NCI-H446 (cell line): ENCODE results near the gene SERPINE1.
"Not testable (repeated sequence)": the region's sequence is repeated elsewhere in the genome, so short reads cannot be mapped to it uniquely, and the experiment has no call there.

Experiments used
- DNase-seq, 2 experiments: peaks; one replicate each; lab custom pipeline; 2025; lab: John Stamatoyannopoulos, UW

SERPINE1 gene

DNA sequence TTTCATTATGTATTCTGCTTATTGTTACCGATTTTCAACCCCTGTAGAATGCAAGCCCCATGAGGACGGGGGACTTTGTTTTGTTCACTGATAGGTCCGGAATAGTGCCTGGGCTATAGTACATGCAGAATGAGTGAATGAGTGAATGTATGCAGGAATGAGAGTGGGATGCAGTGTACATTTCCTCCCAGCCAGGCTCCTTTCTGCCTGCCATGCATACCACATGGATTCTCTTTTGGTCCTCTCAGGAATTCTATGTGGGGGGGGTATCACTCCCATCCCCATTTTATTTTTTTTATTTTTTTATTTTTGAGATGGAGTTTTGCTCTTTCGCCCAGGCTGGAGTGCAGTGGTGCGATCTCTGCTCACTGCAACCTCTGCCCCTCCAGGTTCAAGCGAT, 24.9 kb upstream of the SERPINE1 start:
- DNase-seq, result no peak

DNA sequence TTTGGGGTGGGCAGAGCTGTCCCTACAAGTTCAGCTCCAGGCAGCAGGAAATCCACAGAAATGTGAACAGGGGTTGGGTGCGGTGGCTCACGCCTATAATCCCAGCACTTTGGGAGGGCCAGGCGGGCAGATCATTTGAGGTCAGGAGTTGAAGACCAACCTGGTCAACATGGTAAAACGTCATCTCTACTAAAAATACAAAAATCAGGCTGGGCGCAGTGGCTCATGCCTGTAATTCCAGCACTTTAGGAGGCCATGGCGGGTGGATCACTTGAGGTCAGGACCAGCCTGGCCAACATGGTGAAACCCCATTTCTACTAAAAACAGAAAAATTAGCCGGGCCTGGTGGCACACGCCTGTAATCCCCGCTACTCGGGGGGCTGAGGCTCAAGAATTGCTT, 23.2 kb upstream of the SERPINE1 start:
- not testable (repeated sequence) for DNase-seq

DNA sequence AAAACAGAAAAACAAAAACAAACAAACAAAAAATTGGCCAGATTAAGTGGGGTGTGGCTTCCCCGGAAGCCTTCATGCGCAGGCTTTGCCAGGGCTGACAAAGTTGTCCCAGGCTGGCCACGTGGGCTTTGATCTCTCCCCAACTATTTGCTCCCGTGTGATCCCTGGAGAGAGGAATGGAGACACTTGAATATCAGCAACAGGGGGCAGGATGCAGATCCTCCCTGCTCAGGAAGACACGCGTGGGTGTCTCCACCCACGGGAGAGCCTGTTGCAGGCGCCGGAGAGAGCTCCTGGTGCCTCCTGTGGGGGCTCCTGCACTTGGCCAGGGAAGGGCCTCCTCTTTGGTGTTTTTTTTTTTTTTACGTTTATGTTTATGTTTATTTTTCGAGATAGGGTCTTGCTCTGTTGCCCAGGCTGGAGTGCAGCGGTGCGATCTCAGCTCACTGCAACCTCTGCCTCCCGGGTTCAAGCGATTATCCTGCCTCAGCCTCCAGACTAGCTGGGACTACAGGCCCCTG, 22.7 kb upstream of the SERPINE1 start:
- DNase-seq, result no peak

DNA sequence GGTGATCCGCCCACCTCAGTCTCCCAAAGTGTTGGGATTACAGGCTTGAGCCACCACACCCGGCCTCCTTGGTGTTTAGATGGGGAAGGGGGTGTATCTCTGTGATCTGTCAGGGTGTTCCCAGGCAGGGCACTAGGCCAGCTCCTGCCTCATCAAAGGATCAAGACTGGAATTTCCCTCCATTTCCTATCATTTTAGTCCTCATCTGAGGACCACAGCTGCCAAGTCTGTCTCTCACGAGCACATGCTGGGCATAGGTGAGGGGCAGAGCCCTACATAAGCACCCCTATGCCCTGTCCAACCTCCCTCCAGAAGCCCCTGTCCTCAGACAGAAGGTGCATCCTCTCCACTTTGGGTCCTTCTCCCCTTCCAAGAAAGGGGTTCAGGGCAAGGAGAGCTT, 22.1 kb upstream of the SERPINE1 start:
- no peak for DNase-seq

DNA sequence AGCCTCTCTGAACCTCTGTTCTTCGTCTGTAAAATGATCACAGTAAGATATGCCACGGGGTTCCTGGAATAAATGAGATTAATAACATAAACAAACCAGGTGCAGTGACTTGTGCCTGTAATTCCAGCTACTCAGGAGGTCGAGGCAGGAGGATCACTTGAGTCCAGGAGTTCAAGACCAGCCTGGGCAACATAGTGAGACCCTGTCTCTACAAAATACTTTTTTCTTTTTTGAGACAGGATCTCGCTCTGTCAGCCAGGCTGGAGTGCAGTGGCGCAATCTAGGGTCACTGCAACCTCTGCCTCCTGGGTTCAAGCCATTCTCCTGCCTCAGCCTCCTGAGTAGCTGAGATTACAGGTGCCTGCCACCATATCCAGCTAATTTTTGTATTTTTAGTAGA, 21.7 kb upstream of the SERPINE1 start:
- not testable (repeated sequence) for DNase-seq

DNA sequence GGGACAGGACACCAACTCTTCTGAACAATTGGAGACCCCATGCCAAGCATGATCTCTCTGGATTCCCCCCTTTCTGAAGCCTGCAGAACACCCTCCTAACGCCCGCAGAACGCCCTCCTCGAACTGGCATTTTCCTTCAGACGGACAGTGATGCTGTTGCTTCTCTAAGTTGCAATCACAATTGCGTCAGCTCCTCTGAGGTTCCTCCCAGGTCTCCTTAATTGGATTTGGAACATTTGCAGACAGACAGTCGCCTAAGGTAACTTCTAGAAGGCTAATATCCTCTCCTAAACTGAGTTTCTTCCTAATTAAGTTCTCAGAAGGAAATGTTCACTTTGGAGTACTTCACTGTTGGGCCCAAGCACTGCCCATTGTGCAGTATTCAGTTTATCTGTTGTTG, 20.5 kb upstream of the SERPINE1 start:
- no peak for DNase-seq

DNA sequence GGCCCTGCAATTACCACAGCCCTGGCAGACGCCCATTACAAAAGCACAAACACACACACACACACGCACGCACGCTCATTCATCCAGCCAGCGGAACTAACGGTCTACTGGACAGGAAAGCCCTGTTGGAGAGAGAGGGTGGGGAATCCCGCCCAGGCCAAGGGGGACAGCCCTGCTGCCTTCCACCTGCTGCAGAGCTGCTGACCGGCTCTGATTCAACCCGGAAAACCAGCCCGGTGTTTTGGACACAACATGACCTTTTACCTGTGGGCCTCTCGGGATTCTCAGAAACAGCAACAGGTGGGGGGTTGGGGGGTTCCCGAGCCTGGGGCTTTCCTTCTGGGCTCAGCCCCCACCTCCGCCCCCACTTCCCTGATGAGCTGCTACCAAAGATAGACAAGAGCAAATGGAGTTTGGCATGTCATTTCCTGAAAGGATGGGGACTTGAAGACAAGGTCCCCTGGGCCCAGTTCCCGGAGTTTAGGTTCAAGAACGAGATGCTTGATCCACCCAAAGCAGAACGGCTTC, 18.5 kb upstream of the SERPINE1 start:
- DNase-seq, result no peak

DNA sequence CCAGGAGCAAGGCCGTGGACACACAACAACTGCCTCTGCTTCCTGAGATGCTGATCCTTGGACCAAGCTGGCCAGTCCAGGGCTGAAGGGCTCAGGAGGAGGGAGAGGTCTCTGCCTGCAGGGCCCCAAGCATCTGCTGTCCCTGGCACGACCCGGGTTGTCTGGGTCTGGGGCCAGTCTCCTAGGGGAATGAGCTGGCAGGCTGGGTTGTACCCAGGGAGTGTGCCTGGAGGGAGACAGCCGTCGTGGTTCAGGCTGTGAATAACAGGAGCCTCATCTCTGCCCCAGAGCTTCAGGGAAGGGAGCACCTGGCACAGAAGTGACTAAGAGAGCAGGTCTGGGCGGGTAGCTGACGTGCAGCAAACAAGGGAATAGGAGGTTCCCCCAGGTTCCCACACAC, 17.9 kb upstream of the SERPINE1 start:
- no peak for DNase-seq

DNA sequence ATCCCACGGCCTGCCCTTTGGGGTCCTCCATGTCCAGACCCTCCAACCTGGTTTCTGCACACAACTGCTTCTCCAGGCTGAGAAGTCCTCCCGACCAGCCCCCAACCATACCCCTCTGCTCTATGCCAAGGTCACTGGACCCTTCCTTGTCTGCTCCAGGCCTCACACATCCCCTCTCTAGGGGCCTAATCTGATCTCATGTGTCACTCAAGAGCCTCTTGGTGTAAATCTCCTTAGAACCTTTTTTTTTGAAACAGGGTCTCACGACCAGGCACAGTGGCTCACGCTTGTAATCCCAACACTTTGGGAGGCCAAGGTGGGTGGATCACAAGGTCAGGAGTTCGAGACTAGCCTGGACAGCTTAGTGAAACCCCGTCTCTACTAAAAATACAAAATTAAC, 17.5 kb upstream of the SERPINE1 start:
- DNase-seq, result no peak

DNA sequence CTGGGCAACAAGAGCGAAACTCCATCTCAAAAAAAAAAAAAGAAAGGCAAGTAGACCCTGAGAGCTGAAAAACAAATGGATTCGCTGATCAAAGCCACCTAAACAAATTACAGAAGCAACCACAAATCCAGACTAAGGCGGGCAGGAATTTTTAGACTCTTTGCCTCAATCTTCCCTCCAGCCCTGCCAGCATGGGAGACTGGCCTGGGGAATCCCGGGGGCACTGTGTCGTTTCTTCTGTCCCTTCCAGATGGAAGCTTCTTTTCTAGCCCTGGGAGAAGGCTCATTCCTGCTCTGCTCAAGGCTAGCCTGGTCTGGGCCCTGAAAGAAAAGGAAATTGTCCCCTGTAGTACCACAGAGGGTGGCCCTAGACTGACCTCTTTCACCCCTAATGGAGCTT, 15.6 kb upstream of the SERPINE1 start:
- DNase-seq, result no peak

DNA sequence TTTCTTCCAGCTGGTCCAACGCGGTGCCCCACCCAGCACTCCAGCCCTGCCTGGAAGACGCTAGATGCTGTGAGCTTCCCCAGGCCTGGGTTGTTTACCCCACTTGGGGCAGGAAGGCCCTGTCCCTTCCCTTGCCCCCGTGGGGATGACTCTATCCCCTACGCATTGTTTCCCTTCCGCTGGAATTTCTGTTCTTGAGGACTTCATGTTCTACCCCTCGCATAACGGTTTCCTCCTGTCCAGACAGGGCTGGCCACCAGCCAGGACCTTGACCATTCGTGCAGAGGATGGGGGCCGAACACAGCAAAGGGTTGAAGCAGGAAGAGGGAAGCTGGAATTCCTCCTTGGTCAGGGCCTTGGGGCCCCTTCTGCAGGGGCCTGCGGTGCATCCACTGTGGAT, 14.7 kb upstream of the SERPINE1 start:
- DNase-seq, result no peak

DNA sequence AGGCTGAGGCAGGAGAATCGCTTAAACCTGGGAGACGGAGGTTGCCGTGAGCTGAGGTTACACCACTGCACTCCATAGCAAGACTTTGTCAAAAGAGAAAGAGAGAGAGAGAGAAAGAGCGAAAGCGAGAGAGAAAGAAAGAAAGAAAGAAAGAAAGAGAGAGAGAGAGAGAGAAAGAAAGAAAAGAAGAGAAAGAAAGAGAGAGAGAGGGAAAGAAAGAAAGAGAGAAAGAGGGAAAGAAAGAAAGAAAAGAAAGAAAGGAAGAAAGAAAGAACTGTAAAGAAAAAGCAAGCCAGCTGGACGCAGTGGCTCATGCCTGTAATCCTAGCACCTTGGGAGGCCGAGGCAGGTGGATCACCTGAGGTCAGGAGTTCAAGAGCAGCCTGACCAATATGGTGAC, 13.8 kb upstream of the SERPINE1 start:
- DNase-seq, result not testable (repeated sequence)

DNA sequence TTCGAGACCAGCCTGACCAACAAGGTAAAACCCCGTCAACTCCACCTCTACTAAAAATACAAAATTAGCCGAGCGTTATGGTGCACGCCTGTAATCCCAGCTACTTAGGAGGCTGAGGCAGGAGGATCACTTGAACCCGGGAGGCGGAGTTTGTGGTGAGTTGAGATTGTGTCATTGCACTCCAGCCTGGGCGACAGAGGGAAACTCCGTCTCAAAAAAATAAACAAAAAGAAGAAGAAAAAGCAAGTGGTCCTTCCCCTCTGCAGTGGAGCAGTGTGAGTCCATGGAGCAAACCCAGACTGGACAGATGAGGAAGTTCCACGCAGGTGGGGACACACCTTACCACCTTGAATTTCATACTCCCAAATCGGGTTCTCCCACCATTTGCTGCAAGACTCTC, 13.1 kb upstream of the SERPINE1 start:
- no peak for DNase-seq

DNA sequence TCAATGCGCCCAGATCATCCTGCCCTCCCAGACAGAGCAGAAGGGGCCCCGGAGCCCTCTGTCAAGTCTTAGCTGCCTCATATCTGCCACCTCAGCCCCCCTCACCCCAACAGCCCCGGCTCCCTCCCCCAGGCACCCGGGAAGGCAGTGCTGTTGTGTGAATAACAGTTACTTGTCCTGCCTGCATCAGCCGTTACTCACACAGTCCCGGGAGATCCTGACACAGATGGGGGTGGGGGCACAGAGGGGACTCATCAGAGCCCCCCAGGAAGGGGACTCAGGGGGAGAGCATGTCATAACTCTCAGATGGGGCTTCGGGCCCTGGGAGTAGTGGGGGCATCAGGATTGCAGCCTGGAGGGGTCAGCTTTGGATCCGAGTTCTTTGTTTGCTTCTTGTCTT, 12.4 kb upstream of the SERPINE1 start:
- DNase-seq, result no peak

DNA sequence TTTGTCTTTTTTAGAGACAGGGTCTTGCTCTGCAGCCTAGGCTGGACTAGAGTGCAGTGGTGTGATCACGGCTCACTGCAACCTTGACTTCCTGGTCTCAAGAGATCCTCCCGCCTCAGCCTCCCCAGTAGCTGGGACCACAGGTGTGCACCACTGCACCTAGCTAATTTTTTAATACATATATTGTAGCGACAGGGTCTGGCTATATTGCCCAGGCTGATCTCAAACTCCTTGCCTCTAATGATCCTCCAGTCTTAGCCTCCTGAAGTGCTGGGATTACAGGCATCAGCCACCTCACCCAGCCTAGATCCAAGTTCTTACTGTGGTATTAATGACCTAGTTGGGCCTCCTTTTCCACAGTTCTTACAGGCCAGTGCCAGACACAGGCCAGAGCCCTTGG, 11.7 kb upstream of the SERPINE1 start:
- no peak for DNase-seq

DNA sequence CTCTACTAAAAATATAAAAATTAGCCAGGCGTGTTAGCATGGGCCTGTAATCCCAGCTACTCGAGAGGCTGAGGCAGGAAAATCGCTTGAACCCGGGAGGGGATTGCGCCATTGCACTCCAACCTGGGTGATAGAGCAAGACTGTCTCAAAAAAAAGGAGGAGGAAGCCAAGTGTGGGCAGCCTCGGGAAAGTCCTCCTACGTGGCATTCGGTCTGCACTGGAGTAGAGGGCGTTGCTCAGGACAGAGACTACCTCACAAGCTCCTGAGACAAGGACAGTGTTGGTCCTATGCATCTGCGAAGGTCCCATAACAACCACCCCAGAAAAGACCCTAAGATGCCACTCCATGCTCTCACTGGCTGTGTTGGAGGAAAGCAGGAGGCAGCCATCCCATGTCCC, 10.0 kb upstream of the SERPINE1 start:
- DNase-seq, result no peak

DNA sequence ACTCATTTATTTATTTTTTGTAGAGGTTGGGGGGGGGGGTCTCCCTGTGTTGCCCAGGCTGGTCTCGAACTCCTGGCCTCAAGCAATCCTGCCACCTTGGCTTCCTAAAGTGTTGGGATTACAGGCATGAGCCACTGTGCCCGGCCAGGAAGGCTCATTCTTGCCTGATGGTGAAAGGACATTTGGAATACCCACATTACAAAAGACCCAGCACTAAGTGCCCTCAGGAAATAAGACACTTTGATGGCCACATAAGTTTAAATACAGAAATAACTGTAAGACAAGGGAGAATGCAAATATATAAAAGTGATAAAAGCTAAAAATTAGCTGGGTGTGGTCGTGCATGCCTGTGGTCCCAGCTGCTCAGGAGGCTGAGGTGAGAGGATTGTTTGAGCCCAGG, 8.0 kb upstream of the SERPINE1 start:
- no peak for DNase-seq

DNA sequence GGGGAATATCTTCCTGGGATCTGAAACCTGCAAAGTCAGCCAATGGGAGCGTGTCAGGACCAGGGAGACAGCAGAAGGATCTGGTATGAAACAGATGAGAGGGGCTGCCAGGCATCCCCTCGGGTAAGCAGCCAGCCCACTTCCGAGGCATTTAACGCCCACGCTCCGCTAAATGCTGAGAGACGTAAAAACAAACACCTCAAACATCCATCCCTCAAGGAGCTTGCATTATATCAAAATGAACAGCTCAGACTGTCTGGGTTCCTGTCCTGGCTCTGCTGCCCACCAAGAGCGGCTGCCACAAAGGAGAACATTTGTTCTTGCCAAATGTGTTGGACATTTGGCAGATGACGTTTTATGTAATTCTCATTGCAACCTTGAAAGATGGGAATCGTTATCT, 7.0 kb upstream of the SERPINE1 start:
- no peak for DNase-seq

DNA sequence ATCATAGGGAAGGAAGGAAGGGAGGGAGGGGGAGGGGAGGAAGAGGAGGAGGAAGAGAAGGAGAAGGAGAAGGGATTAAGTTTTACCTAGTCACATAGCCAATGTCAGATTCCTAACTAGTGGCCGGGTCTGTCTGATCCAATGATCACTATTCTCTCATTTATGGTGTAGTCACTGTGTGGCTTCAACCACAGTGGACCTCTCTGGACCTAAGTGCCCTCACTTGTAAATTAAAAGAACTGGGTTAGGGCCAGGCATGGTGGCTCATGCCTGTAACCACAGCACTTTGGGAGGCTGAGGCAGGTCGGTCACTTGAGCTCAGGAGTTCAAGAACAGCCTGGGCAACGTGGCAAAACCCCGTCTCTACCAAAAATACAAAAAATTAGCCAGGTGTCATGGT, 6.6 kb upstream of the SERPINE1 start:
- no peak for DNase-seq

DNA sequence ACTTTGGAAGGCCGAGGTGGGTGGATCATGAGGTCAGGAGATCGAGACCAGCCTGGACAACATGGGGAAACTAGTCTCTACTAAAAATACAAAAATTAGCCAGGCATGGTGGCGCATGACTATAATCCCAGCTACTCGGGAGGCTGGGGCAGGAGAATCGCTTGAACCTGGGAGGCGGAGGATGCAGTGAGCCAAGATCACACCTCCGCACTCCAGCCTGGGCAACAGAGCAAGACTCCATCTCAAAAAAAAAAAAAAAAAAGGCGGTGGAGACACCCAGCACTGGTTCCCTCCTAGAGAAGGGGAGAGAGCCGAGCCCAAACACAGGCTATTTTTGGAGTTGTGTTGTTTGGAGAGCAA, 5.3 kb upstream of the SERPINE1 start:
- not testable (repeated sequence) for DNase-seq

DNA sequence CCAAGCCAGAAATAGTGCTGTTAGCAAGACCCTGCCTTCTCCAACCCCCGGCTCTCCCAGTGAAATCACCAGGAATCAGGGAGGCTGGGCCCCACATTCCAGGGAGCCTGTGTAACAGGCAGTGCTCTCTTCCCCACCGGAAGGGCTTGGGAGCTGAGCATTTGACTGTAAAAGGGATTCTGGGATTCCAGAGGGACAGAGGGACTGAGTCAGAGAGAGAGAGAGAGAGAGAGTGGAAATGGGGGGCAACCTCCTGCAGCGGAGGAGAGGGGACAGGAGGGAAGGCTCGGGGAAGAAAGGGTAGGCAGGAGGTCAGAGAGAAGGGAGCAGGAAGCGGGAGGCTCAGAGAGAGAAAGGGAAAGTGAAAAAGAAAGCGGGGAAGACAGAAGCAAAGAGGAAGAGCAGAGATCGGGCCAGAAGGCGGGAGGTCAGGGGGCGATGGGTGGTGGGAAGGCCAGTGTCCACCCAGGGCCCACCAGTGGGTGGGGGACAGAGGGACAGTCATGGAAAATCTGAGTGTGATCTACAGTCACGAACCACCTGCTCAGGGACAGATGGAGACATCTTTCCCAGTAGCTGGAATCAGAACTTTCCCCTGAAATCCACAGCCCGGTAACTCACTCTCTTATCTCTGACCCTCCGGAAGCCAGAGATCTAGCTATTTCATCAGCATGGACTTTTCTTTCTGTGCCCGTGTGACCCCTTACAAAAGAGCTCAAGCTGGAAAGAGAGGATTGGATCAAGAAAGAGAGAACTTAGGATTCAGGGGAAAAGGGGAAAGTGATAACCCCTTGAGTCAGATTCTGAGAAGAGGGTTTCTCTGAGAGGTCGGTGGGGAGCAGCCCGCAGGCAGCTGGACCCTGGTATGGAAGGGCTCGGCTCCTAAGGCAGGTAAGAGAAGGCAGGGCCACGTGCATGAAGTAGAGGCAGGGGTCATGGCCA, 4.6 kb upstream of the SERPINE1 start:
- DNase-seq, result no peak

DNA sequence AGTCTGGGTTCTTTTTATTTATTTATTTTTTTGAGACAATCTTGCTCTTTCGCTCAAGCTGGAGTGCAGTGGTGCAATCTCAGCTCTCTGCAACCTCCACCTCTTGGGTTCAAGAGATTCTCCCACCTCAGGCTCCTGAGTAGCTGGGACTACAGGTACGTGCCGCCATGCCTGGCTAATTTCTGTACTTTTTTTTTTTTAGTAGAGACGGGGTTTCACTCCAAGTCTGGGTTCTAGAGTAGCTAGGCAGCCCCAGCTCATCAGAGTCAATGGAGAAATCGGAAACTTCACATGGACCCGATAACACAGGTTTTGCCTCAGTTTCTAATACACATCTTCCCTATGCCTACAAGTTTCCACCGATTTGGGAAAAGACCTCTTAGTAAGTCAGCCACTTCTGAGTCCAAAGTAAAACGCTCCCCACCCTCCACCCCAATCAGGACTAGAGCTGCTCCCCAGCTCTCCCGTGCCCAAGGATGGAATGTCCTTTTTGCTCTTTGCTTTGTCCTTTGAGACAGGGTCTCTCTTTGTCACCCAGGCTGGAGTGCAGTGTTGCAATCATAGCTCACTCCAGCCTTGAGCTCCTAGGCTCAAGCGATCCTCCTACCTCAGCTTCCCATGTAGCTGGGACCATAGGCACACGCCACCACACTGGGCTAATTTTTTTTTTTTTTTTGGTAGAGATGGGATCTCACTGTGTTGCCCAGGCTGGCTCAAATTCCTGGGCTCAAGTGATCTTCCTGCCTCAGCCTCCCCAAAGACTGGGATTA, 3.8 kb upstream of the SERPINE1 start:
- no peak for DNase-seq

DNA sequence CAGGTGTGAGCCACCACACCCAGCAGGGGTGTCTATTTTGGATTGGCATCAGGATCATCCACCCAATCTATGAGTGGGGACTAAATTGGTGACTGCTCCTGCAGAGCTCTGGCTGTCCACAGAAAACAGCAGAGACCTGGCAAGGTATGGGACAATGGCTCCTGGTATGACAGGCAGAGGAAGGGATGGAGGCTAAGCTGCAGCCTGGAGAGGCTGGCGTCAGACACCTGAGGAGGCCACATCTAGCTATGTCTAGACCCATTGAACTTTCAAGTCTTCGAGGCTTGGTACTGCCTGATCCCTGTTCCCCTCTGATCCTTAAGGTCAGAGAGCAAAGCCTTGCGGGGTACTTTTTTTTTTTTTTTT, 3.2 kb upstream of the SERPINE1 start:
- no peak for DNase-seq
